H1 (cell line): ENCODE measurements around the gene NOS1AP. TPM values are rescaled to one million over a fixed set of nuclear protein-coding genes. Genes with fewer than 3 reads are reported as not detected.

Experiments used
- CTCF ChIA-PET: fragments of 300-600 bp; sonication (Branson Sonifier 250); formaldehyde crosslinking; loops from one replicate; lab custom pipeline; 2021; ENCODE audit not compliant: partially characterized antibody; lab: Charles Lee
- POLR2A ChIA-PET: fragments of 300-600 bp; sonication (Branson Sonifier 250); formaldehyde crosslinking; loops from one replicate; lab custom pipeline; 2021; ENCODE audit warnings: inconsistent platforms; ENCODE audit not compliant: partially characterized antibody; lab: Charles Lee
- DNase-seq, 2 experiments: peaks; one replicate each; pipeline versions ENCODE4 v3.0.0 to v3.0.0-alpha.2; 2010 to 2022; ENCODE audit warnings: low spot score in 2 of 2, low read depth in 1 of 2, mixed read lengths in 1 of 2
- FAIRE-seq: peaks from 2 replicates; lab custom pipeline; 2011; peaks lifted over from hg19 to GRCh38; lab: Jason Lieb, UNC
- H2AFZ ChIP-seq: 2 replicates; pipeline ENCODE4 v1.8.1; 2012; ENCODE audit warnings: low read length, inconsistent platforms
- H2AK5ac ChIP-seq: 2 replicates; pipeline ENCODE4 v1.6.1; 2013; ENCODE audit warnings: low read depth, low read length
- H2BK120ac ChIP-seq: replicated peaks from 2 replicates; pipeline ENCODE3; 2013; ENCODE audit warnings: low read depth, low read length, inconsistent platforms
- H2BK12ac ChIP-seq: 2 replicates; pipeline ENCODE4 v1.6.1; 2013; ENCODE audit warnings: low read depth, low read length
- H2BK15ac ChIP-seq: 2 replicates; pipeline ENCODE4 v1.6.1; 2013; ENCODE audit warnings: low read length
- H2BK20ac ChIP-seq: 2 replicates; pipeline ENCODE4 v1.6.1; 2013; ENCODE audit warnings: low read length
- H2BK5ac ChIP-seq: 2 replicates; pipeline ENCODE4 v1.6.1; 2013; ENCODE audit warnings: low read depth, low read length
- H3K14ac ChIP-seq: 2 replicates; pipeline ENCODE4 v1.6.1; 2013; ENCODE audit warnings: inconsistent platforms; ENCODE audit not compliant: insufficient read length
- H3K18ac ChIP-seq: 2 replicates; pipeline ENCODE4 v1.6.1; 2013; ENCODE audit warnings: low read length; ENCODE audit errors: extremely low read depth
- H3K23ac ChIP-seq: 2 replicates; pipeline ENCODE4 v1.6.1; 2013; ENCODE audit warnings: inconsistent platforms; ENCODE audit not compliant: insufficient read length
- H3K23me2 ChIP-seq: 2 replicates; pipeline ENCODE4 v1.6.1; 2013; ENCODE audit warnings: low read depth, low read length
- H3K27ac ChIP-seq: 2 replicates; pipeline ENCODE4 v1.6.1; 2011; ENCODE audit warnings: low read depth, low read length, inconsistent platforms
- H3K27me3 ChIP-seq, 4 experiments: replicated peaks in 1 of 4; 1 replicate in 1 of 4; 2 replicates in 3 of 4; pipeline versions ENCODE4 v1.6.1 to v1.8.1; 2011 to 2013; ENCODE audit warnings: low read length in 3 of 4, mild to moderate bottlenecking in 3 of 4, inconsistent platforms in 2 of 4, mixed read lengths in 2 of 4, moderate library complexity in 1 of 4; ENCODE audit not compliant: control insufficient read depth in 3 of 4, insufficient read depth in 3 of 4; ENCODE audit errors: extremely low read depth in 1 of 4
- H3K36me3 ChIP-seq, 4 experiments: 2 replicates each; pipeline versions ENCODE4 v1.6.1 to v1.8.1; 2011 to 2013; ENCODE audit warnings: mild to moderate bottlenecking in 4 of 4, low read length in 3 of 4, moderate library complexity in 2 of 4, control low read depth in 1 of 4, inconsistent platforms in 1 of 4; ENCODE audit not compliant: insufficient read depth in 4 of 4, control insufficient read depth in 2 of 4
- H3K4ac ChIP-seq: replicated peaks from 2 replicates; pipeline ENCODE3; 2013; ENCODE audit warnings: low read length, low read depth, mixed read lengths, inconsistent platforms; ENCODE audit not compliant: insufficient read length
- H3K4me1 ChIP-seq, 4 experiments: replicated peaks in 1 of 4; 1 replicate in 1 of 4; 2 replicates in 3 of 4; pipeline versions ENCODE4 v1.6.1 to v1.8.1; 2011 to 2013; ENCODE audit warnings: low read length in 3 of 4, inconsistent platforms in 2 of 4, mixed read lengths in 1 of 4; ENCODE audit not compliant: insufficient read depth in 4 of 4, control insufficient read depth in 3 of 4
- H3K4me2 ChIP-seq, 2 experiments: 2 replicates each; pipeline versions ENCODE4 v1.6.1 to v1.8.1; 2011 to 2013; ENCODE audit warnings: low read depth in 2 of 2, low read length in 2 of 2, control low read depth in 1 of 2, inconsistent platforms in 1 of 2, mild to moderate bottlenecking in 1 of 2; ENCODE audit not compliant: insufficient read depth in 1 of 2
- H3K4me3 ChIP-seq, 4 experiments: fragments of 200-600, 300-600 bp in 1 of 4; sonication (generic), shearing (Covaris generic), sonication (Bioruptor Twin) in 1 of 4; 2 replicates each; pipeline versions ENCODE4 v1.5.1 to v1.8.1; 2011 to 2016; ENCODE audit warnings: low read length in 4 of 4, low read depth in 3 of 4, control low read depth in 2 of 4, inconsistent platforms in 2 of 4, mild to moderate bottlenecking in 2 of 4, mixed read lengths in 1 of 4, moderate library complexity in 1 of 4; ENCODE audit not compliant: insufficient read depth in 2 of 4; ENCODE audit errors: extremely low read depth in 1 of 4
- H3K56ac ChIP-seq: replicated peaks from 2 replicates; pipeline ENCODE3; 2013; ENCODE audit warnings: low read depth, mild to moderate bottlenecking, mixed read lengths, low read length, inconsistent platforms; ENCODE audit not compliant: insufficient read length
- H3K79me1 ChIP-seq: 2 replicates; pipeline ENCODE4 v1.6.1; 2013; ENCODE audit warnings: low read depth, low read length, control low read depth
- H3K79me2 ChIP-seq, 2 experiments: 2 replicates each; pipeline versions ENCODE4 v1.6.1 to v1.8.1; 2012 to 2013; ENCODE audit warnings: low read length in 2 of 2, mild to moderate bottlenecking in 2 of 2, inconsistent platforms in 1 of 2; ENCODE audit not compliant: insufficient read depth in 2 of 2, control insufficient read depth in 1 of 2
- H3K9ac ChIP-seq, 4 experiments: replicated peaks in 1 of 4; 1 replicate in 1 of 4; 2 replicates in 3 of 4; pipeline versions ENCODE4 v1.6.1 to v1.8.1; 2011 to 2013; ENCODE audit warnings: low read depth in 3 of 4, low read length in 3 of 4, control low read depth in 2 of 4, mild to moderate bottlenecking in 2 of 4, moderate library complexity in 2 of 4, inconsistent platforms in 1 of 4; ENCODE audit errors: extremely low read depth in 1 of 4
- H3K9me3 ChIP-seq, 2 experiments: 2 replicates each; pipeline versions ENCODE4 v1.6.1 to v1.8.1; 2012 to 2013; ENCODE audit warnings: mild to moderate bottlenecking in 2 of 2, moderate library complexity in 2 of 2, control low read depth in 1 of 2, inconsistent platforms in 1 of 2, low read depth in 1 of 2, low read length in 1 of 2, mixed read lengths in 1 of 2; ENCODE audit not compliant: insufficient read depth in 2 of 2
- H4K20me1 ChIP-seq, 2 experiments: replicated peaks in 1 of 2; 2 replicates each; pipeline versions ENCODE3 to v1.8.1; 2011 to 2013; ENCODE audit warnings: inconsistent platforms in 2 of 2, low read length in 2 of 2, mild to moderate bottlenecking in 1 of 2; ENCODE audit not compliant: insufficient read depth in 2 of 2, control insufficient read depth in 1 of 2
- H4K5ac ChIP-seq: 2 replicates; pipeline ENCODE4 v1.6.1; 2013; ENCODE audit warnings: low read length, low read depth, mixed read lengths, inconsistent platforms; ENCODE audit not compliant: insufficient read length
- H4K8ac ChIP-seq: 2 replicates; pipeline ENCODE4 v1.8.0; 2013; ENCODE audit warnings: mild to moderate bottlenecking, moderate library complexity, low read length, inconsistent platforms; ENCODE audit not compliant: insufficient read depth; ENCODE audit errors: extremely low read depth
- H4K91ac ChIP-seq: replicated peaks from 2 replicates; pipeline ENCODE3; 2013; ENCODE audit warnings: low read length, mixed read lengths, inconsistent platforms; ENCODE audit not compliant: insufficient read length
- ASH2L ChIP-seq: fragments of 200-600, 300-600 bp; sonication (generic); IDR thresholded peaks from one replicate; pipeline ENCODE4 v1.7.1; 2017; ENCODE audit warnings: low read length
- POLR2A ChIP-seq, 2 experiments: IDR thresholded peaks; 1 replicate in 1 of 2; 2 replicates in 1 of 2; pipeline ENCODE4 v1.6.1; 2011; ENCODE audit warnings: low read depth in 2 of 2, low read length in 2 of 2, mild to moderate bottlenecking in 2 of 2; ENCODE audit errors: control extremely low read depth in 1 of 2
- POU5F1 ChIP-seq: IDR thresholded peaks from 2 replicates; pipeline ENCODE4 v1.6.1; 2011; ENCODE audit warnings: low read depth, mild to moderate bottlenecking, low read length, moderate library complexity
- RXRA ChIP-seq: IDR thresholded peaks from 2 replicates; pipeline ENCODE4 v1.6.1; 2011; ENCODE audit warnings: low read depth, mild to moderate bottlenecking, low read length, moderate library complexity; ENCODE audit not compliant: insufficient read depth
- SIRT6 ChIP-seq: IDR thresholded peaks from one replicate; pipeline ENCODE4 v1.7.1; 2012; ENCODE audit warnings: low read length, inconsistent platforms
- SUZ12 ChIP-seq: fragments of 200-600 bp; sonication (generic); IDR thresholded peaks from 2 replicates; pipeline ENCODE4 v1.6.1; 2012; ENCODE audit warnings: mild to moderate bottlenecking, inconsistent platforms, low read length, moderate library complexity, mixed read lengths
- TAF1 ChIP-seq: IDR thresholded peaks from 2 replicates; pipeline ENCODE4 v1.6.1; 2011; ENCODE audit warnings: mild to moderate bottlenecking, low read depth, low read length
- WGBS, 2 experiments: shearing (Covaris generic) in 1 of 2; methylation state at CpG; one replicate each; pipeline versions ENCODE4 v1.1.6 to v1.1.7; 2013 to 2015; ENCODE audit warnings: low lambda C conversion rate in 2 of 2, mixed read lengths in 2 of 2, inconsistent platforms in 1 of 2, low coverage in 1 of 2, missing lambda C conversion rate in 1 of 2; ENCODE audit not compliant: insufficient replicate concordance in 2 of 2, insufficient coverage in 1 of 2, insufficient read length in 1 of 2; ENCODE audit errors: extremely low coverage in 1 of 2, missing lambda C conversion rate in 1 of 2; 5-methylcytosine and 5-hydroxymethylcytosine counted together
- polyA plus RNA-seq, 7 experiments: library from polyadenylated mRNA; depleted of rRNA in 3 of 7; stranded (reverse) in 5 of 7; unstranded in 2 of 7; fragments of >200 nt in 5 of 7; fragments of 200-250 nt in 2 of 7; gene quantifications; 1 replicate in 5 of 7; 2 replicates in 1 of 7; 4 replicates in 1 of 7; pipeline versions ENCODE4 v1.2.1 to v1.2.3, GENCODE V29; 2011 to 2013; ENCODE audit warnings: missing spikeins in 2 of 7, mixed read lengths in 2 of 7
- total RNA-seq: library from RNA; stranded (reverse); fragmentation: NEBNext Ultra II Directional; extraction: Animal tissue kit (Norgen Biotek cat#: 25700); gene quantifications from 2 replicates; pipeline ENCODE4 v1.2.1, GENCODE V29; 2021

Gene NOS1AP
- total and polyA plus RNA-seq, 2 of the 8 experiments (the other 6 are each of a cell fraction or from before 2014, with no cell fraction given), result 2.4 to 12.1 TPM

DNA sequence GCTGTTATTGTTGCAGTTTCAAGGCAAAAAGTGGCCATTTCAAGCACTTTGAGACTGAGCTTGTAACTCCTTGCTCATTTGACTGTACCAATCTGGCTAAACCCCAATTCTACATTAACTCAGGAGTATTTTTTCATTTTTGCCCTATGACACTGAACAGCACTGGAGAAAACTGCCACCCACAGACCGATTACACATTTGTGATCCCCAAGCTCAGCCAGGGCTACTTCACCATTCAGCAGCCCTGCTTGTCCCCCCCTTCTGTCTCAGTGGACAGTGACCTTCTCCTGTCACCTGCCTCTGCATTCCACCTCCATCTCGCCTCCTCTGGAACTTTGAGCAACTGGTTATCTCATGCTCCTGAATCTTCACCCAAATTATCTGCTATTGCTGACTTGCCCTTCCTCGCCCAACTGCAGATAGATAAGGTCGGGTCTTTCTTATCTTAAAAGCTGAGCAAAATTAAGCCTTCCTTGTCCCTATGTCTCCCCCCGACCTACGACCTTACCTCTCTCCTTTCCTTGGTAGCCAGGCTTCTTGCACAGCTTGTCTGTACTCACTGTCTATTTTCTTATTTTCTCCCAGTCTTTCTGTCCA, 281.9 kb downstream of the NOS1AP start:
- no peak for DNase-seq
- no peaks in the 10 kb centered on the region for H3K79me2 ChIP-seq
- TF ChIP-seq POLR2A (IDR thresholded peaks at IDR 0.05; ENCODE audit: control extremely low read depth in 1 of 2, low read depth in 2 of 2, low read length in 2 of 2), result no peak
- no peak for TF ChIP-seq POU5F1
- no peak for TF ChIP-seq SIRT6
- TF ChIP-seq RXRA, result no peak
- TF ChIP-seq SUZ12, result no peak
- TF ChIP-seq TAF1, result no peak
- TF ChIP-seq ASH2L, result no peak
- TF ChIP-seq, all 59 proteins: peak for 0
- Histone ChIP-seq H4K8ac (no peak overlapping the region), H3K79me1 (no peaks in the 10 kb centered on the region), H3K4me3 (no peak overlapping the region), H3K27me3 (no peaks in the 10 kb centered on the region), H3K9ac (no peak overlapping the region), H3K4me1 (peaks cover 0 to 8% (median 4%) of the 10 kb centered on the region in 4 experiments; a peak in 5 of 7 replicates), H3K23me2 (no peaks in the 10 kb centered on the region), H4K20me1 (no peaks in the 10 kb centered on the region), H2BK15ac (no peak overlapping the region), H3K27ac (no peak overlapping the region), H2BK120ac (no peak overlapping the region), H2AFZ (no peak overlapping the region), H2BK5ac (no peak overlapping the region), H2BK12ac (no peak overlapping the region), H3K9me3 (no peaks in the 10 kb centered on the region), H3K18ac (no peak overlapping the region), H3K14ac (no peak overlapping the region), H2AK5ac (no peak overlapping the region), H4K91ac (no peak overlapping the region), H2BK20ac (no peak overlapping the region), H4K5ac (no peak overlapping the region), H3K4ac (no peak overlapping the region), H3K23ac (no peak overlapping the region), H3K56ac (no peak overlapping the region), H3K36me3 (no peaks in the 10 kb centered on the region), H3K4me2 (no peak overlapping the region)
- WGBS, 2 experiments, result 86% methylated on average over 6 of the region's 6 CpGs; no CpG with 5 or more reads in 1 of the 2 experiments
- ChIA-PET POLR2A (no interaction called here), CTCF (interaction anchor here (0.9 to 1.8 kb wide), 4 partner anchors 12 to 295 kb away, joined by 3 to 7 read pairs (median 4); no protein-coding TSS in a partner anchor)
- no peak for FAIRE-seq
